Measurements from ENCODE around the gene MAP2K3. TPM values are rescaled to one million over a fixed set of nuclear protein-coding genes. Genes with fewer than 3 reads are reported as not detected.
"Not testable (repeated sequence)": the region's sequence is repeated elsewhere in the genome, so short reads cannot be mapped to it uniquely, and the experiment has no call there.

The MAP2K3 gene
- polyA plus RNA-seq, 1 donor from 2014 or later = 131 TPM

DNA sequence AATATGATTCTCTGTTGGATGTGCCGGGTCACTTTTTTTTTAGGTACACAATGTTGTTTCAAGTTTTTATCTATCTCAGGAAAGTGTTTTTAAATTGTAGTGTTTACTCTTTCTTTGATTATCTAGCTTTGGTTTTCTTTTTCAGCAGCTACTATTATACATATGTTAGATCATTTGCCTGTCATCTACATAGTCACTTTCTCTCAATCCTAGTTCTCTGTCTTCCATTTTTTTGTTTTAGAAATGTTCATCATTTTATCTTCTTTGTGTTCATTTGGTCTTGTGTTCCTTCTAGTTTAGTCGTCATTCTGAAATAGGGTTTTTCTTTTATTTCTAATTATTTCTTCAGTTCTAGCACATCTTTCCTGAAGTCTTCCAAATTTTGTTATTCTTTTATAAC is 44.3 kb downstream of the MAP2K3 start:
- H3K4me3 Mint-ChIP-seq, H3K9me3 Mint-ChIP-seq, H3K27ac Mint-ChIP-seq, H3K27me3 Mint-ChIP-seq, H3K36me3 Mint-ChIP-seq: not testable (repeated sequence)
- H3K4me1 Mint-ChIP-seq = peaks cover 5 to 16% (median 12%) of the 10 kb centered on the region in 3 donors

DNA sequence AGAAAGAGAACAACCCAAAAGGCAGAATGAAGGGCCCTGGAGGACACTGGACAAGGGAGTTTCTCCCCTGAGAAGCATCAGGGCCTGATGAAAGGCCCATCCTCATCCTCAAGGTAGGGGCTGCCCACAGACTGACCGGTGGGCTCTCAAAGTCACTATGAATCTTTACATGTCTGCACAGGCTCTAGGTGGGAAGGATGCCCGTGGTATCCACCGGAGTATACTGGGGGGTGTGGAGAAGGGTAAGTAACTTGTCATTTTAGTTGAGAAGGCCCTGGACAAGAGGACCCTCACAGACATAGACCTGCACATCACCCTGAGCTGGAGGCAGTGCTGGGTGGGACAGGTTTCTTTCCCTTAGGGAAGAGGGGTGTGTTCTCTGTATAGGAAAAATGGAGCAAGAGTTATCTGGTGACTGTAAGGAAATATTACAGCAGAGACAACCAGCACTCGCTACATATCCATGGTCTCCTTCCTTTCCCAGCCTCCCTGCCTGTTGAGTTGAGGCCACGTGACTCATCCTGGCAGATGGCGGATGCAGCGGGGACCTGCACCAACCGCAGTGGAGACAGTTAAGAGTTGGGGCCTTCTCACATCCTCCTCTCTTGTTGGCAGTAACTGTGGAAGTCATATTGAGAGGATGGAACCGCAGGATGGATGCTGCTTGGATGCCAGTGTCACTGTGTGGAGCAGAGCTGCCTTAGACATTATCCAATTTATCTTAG is 46.1 kb downstream of the MAP2K3 start:
- peaks cover 0 to 5% (median 0%) of the 10 kb centered on the region in 3 donors for H3K9me3 Mint-ChIP-seq
- H3K4me3 Mint-ChIP-seq = no peak overlapping the region
- no peaks in the 10 kb centered on the region for H3K36me3 Mint-ChIP-seq
- peaks cover under 1% of the 10 kb centered on the region for H3K27me3 Mint-ChIP-seq
- H3K27ac Mint-ChIP-seq = no peak overlapping the region
- H3K4me1 Mint-ChIP-seq = peaks cover 4 to 8% (median 6%) of the 10 kb centered on the region in 3 donors

DNA sequence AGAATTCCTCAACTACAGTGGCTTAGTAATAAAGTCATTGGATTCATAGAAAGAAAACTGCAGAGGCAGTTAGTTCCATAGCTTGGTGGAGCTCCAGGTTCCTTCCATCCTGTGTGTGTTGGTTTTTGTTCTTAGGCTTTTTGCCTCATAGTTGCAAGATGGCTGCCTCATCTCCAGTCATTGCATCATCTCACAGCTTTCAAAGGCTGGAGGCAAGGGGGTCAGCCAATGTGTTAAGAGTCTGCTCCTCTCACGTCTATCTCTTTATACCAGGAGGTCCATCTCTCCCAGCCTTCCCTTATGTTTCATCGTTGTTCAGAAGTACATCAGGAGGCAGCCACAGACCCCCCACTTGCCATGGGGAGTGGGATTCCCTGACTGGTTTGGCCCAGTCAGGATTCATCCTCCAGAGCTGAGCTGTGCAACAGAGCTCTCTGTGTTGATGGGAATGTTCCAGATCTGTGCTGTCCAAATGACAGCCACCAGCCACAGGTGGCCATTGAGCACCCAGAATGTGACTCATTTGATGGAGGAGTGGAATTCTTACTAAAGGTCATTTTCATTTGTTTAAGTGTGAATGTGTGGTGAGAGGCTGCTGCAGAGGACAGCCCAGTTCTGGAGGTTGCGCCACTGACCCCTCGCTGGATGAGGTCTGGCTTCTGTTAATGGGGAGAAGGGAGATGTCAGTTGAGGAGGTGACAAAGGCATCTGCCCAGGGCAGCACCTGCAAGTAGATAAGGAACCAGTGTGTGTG is 52.2 kb downstream of the MAP2K3 start:
- not testable (repeated sequence) for H3K4me3 Mint-ChIP-seq, H3K36me3 Mint-ChIP-seq, H3K27ac Mint-ChIP-seq, H3K9me3 Mint-ChIP-seq, H3K4me1 Mint-ChIP-seq, H3K27me3 Mint-ChIP-seq

DNA sequence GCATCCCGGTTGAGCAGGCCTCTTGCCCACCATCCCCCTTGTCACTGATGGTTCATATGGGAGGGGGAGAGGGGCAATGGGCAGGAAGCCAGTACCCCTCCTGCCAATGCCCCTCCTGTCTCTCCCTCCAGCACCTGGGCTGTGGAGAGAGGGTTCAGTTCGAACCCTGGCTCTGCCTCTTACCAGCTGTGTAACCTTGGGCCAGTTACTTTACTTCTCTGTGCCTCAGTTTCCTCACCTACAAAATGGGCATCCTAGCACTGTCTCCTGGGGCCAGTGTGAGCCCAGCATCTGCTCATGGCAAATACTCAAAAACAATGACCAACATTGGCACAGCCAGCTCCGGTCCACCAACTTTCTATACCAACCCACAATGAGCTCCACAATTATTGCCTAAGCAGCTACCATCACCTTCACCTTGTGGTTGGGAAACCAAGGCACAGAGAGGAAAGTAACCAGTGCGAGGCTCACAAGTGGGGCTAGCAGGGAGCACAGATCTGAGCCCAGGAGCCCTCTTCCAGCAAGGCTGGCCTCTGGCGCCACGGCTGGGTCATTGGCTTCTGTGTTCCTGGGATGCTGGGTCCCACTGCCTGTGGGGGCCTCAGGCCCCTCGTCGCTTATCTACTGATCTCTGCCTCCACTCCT is 53.6 kb downstream of the MAP2K3 start:
- H3K9me3 Mint-ChIP-seq, H3K4me1 Mint-ChIP-seq, H3K36me3 Mint-ChIP-seq, H3K27me3 Mint-ChIP-seq, H3K4me3 Mint-ChIP-seq, H3K27ac Mint-ChIP-seq: not testable (repeated sequence)

DNA sequence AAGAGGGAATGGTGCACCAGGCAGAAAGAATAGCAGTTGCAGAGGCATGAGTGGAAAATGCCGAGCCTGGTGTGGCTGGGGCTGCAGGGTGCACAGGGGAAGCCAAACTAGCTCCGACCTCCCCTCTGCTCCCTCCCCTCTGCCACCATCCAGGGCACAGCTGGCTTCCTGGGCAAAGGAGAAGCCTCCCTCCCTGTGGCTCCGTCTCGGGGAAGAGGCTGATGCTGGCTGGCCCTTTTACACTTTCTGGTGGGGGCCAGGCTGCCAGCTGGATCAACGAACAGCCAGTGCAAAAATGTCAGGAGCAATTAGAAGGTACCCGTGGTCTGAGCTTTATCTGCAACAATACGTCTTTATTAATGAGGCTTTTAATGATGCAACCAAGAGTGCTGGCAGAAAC is 54.5 kb downstream of the MAP2K3 start:
- H3K9me3 Mint-ChIP-seq = peaks cover 0 to 1% (median 0%) of the 10 kb centered on the region in 3 donors
- no peaks in the 10 kb centered on the region for H3K36me3 Mint-ChIP-seq
- H3K4me1 Mint-ChIP-seq = no peaks in the 10 kb centered on the region
- H3K27ac Mint-ChIP-seq = no peak overlapping the region
- peaks cover 2% of the 10 kb centered on the region for H3K27me3 Mint-ChIP-seq
- no peak overlapping the region for H3K4me3 Mint-ChIP-seq

DNA sequence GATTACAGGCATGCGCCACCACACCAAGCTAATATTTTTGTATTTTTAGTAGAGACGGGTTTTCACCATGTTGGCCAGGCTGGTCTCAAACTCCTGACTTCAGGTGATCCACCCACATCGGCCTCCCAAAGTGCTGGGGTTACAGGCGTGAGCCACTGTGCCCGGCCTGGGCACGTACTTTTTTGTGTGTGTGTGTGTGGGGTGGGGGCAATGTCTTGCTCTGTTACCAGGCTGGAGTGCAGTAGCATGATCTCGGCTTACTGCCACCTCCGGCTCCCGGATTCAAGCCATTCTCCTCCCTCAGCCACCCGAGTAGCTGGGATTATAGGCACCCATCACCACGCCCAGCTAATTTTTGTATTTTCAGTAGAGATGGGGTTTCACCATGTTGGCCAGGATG is 55.1 kb downstream of the MAP2K3 start:
- not testable (repeated sequence) for H3K4me1 Mint-ChIP-seq, H3K4me3 Mint-ChIP-seq, H3K9me3 Mint-ChIP-seq

DNA sequence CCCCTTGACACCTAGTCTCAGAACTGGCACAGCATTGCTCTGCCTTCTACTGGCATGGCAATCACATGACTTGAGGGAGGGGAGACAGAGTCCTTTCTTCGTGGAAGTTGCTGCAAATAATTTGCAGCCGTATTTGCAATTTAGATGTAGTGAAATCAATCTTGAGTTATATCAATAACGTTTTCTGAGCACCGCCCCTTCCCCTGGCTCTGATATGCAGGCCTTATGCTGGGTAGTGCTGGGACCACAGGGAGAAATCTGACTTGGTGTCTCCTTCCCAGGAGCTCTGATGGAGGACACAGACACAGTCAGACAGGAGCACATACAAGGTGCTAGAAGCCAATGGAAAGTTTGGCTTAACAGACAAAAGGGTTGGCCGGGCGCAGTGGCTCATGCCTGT is 55.9 kb downstream of the MAP2K3 start:
- H3K36me3 Mint-ChIP-seq, H3K27me3 Mint-ChIP-seq, H3K27ac Mint-ChIP-seq, H3K4me1 Mint-ChIP-seq, H3K4me3 Mint-ChIP-seq, H3K9me3 Mint-ChIP-seq: not testable (repeated sequence)

More for the DNA sequence above, 55.1 kb downstream of the MAP2K3 start:
- H3K27me3 Mint-ChIP-seq, H3K27ac Mint-ChIP-seq, H3K36me3 Mint-ChIP-seq: not testable (repeated sequence)

DNA sequence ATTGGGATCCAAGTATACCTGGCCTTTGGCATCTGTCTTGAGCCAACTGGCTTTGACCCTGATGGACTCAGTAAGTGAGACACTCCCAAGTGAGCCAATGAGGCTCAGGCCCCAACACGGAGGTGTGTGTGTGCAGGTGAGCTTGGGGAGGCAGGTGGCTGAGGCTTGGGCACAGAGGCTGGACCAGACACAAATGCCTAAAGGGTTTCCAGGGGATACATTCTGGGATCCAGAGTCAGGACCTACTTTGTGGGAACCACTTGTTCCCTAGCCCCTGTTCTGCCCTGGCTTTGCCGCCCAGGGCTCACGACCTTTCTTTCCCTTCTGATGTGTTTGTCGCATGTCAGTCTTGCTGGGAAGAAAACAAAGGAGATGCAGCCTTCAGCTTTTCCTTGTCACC is 56.8 kb downstream of the MAP2K3 start:
- not testable (repeated sequence) for H3K9me3 Mint-ChIP-seq, H3K36me3 Mint-ChIP-seq, H3K27ac Mint-ChIP-seq, H3K27me3 Mint-ChIP-seq, H3K4me3 Mint-ChIP-seq, H3K4me1 Mint-ChIP-seq

DNA sequence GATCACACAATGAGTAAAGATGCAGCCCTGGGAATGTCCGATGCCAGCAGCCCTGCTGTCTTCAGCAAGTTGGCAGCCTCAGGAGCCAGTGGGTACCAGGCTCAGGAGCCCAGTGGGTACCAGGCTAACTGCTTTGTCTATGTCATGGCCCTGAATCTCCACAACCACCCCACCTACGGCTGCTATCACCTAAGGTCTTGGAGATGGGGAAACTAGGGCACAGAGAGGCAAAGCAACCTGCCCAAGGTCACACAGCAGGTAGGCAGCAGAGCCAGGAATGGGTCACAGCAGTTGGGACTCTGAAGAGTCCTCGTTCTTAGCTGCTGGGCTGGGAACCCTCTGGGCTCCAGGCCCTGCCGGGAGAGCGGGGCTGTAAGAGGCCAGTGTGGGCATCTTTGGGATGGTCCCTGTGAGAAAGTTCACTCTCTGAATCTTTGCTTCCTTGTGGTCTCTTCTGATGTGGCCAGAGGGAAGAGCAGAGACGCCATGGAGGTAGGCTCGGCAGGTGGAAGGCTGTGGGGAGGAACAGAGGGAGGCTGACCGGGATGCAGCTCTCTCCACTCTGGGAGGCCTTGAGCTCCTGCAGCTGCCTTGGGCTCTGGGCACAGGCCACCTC is 57.5 kb downstream of the MAP2K3 start:
- H3K9me3 Mint-ChIP-seq, H3K4me3 Mint-ChIP-seq, H3K36me3 Mint-ChIP-seq, H3K27ac Mint-ChIP-seq, H3K4me1 Mint-ChIP-seq, H3K27me3 Mint-ChIP-seq: not testable (repeated sequence)

DNA sequence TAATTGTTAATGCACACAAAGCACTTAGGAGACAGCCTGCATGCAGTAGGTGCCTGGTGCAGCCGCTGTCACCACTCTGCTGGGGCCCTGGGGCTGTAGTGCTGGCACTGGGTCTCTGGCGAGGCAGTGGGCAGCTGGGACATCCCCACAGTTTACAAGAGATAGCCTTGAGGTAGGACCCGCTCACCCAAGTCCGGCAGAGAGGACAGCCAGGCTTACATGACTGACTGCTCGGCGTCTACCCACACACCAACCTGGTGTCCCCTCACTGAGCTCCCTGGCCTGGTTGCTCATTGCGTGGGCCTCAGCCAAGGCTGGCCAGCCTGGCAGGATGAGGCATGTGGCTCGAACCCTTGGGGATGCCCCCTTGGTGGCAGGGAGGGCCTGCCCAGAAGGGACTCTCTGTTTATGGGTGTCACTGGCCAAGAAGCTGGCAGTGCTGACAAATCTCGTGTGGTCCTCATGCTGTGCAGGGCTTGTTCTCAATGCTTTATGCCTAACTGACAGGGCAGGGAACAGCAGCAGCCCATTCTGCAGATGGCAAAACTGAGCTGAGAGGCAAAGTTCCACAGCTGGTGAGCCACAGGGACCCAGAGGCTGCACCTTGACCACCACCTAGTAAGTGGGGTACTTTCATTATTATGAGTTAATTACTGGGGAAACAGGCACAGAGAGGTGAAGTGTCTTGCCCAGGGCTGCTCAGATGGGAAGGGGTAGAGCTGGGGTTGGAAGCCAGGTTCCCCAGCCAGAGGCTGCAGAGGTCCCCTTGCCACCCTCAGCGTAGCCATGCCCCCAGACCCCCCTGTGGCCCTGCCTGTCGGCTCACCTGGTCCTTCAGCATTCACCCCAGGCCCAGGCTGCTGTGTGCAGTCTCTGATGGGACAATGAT is 58.8 kb downstream of the MAP2K3 start:
- not testable (repeated sequence) for H3K36me3 Mint-ChIP-seq, H3K4me1 Mint-ChIP-seq, H3K9me3 Mint-ChIP-seq, H3K27ac Mint-ChIP-seq, H3K4me3 Mint-ChIP-seq, H3K27me3 Mint-ChIP-seq

DNA sequence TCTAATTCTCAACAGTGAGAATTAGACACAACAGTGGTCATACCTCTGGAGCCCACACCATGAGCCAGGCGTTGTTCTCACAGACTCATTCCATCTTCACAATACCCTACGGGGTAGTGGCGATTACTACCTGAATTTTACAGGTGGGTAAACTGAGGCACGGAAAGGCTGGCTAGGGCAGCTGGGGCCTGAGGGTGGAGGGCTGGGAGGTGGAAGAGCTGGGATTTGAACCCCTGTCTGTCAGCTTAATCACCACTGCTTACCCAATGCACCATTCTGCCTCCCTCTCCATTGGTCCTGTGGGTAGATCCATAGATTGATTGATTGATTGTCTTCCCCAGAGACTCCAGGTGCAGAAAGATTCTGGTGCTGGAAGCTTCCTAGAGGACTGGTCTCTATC is 60.3 kb downstream of the MAP2K3 start:
- not testable (repeated sequence) for H3K36me3 Mint-ChIP-seq, H3K4me1 Mint-ChIP-seq, H3K27ac Mint-ChIP-seq, H3K4me3 Mint-ChIP-seq, H3K27me3 Mint-ChIP-seq, H3K9me3 Mint-ChIP-seq

DNA sequence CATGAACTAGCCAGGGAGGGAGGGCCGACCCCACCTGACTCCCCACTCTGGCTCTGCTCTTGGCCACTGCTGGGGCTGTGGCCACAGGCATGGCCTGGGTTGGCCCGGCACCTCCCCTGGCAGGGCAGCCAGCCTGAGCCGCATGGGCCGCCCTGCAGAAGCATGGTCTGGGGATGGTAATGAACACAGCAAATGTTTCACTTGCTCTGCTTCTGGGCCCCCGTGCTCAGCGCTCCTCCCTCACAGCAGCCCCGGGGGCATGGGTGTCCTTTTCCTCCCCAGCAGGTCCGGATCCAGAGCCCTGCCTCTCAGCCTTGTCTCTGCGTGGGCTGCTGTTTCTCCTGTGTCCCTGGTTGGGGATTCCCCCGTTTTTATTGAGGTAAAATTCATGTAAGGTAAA is 60.7 kb downstream of the MAP2K3 start:
- peaks cover 1 to 4% (median 2%) of the 10 kb centered on the region in 3 donors for H3K4me1 Mint-ChIP-seq
- peaks cover 4% of the 10 kb centered on the region for H3K27me3 Mint-ChIP-seq
- H3K36me3 Mint-ChIP-seq = no peaks in the 10 kb centered on the region
- H3K9me3 Mint-ChIP-seq = peaks cover 0 to 1% (median 0%) of the 10 kb centered on the region in 3 donors
- H3K27ac Mint-ChIP-seq = no peak overlapping the region
- H3K4me3 Mint-ChIP-seq = no peak overlapping the region

DNA sequence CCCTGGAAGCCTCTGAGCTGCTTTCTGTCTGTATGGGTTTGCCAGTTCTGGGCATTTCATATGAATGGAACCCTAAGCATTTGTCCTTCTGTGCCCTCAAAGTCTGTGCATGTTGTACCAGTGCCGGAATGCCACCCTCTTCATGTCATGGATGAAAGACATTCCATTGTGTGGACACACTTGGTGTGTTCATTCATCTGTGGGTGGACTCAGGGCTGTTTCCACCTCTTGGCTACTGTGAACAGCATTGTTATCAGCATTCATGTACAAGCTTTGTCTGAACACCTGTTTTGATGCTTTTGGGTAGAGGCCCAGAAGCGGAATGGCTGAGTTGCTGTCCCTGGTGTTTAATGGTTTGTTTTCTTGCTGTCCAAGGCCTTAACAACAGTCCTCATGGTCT is 61.6 kb downstream of the MAP2K3 start:
- H3K9me3 Mint-ChIP-seq = not testable (repeated sequence)

DNA sequence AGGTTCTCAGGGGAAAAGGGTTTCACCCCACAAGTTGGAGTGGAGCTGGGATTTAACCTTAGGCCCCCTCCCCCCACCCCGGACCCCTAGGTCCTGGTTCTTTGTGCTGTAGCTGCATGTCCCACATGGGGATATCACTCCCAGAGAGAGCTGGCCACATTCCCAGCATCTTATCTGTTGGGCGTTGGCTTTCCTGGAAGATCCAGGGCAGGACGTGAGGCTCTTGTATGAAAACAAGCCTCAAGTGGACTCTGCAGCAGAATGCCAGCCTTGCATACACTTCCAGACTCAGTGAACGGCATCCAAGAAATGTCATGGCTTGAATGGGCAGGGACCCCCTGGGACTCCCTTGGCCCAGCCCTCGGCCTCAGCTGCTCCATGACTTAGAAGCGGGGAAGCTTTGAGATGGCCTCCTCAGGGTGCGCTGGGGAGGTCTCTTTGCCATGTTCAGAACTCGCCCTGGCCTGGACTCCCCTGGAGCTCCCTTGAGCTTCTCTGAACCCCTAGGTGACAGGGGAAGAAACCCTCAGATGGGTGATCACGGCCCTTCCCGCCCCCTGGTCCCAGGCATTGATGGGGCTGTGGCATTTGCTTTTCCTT is 62.2 kb downstream of the MAP2K3 start:
- not testable (repeated sequence) for H3K36me3 Mint-ChIP-seq, H3K9me3 Mint-ChIP-seq, H3K27ac Mint-ChIP-seq, H3K4me3 Mint-ChIP-seq, H3K4me1 Mint-ChIP-seq, H3K27me3 Mint-ChIP-seq

More for the DNA sequence above, 61.6 kb downstream of the MAP2K3 start:
- not testable (repeated sequence) for H3K4me1 Mint-ChIP-seq, H3K4me3 Mint-ChIP-seq, H3K27ac Mint-ChIP-seq, H3K36me3 Mint-ChIP-seq, H3K27me3 Mint-ChIP-seq
